Stimulated activated naive CD4-positive, alpha-beta T cell (primary cell): ENCODE measurements around the gene PFDN2.
"Not testable (repeated sequence)": the region's sequence is repeated elsewhere in the genome, so short reads cannot be mapped to it uniquely, and the experiment has no call there.

ENCODE experiments used
- DNase-seq, 6 experiments: peaks; one replicate each; lab custom pipeline; 2025; lab: John Stamatoyannopoulos, UW

PFDN2 gene

DNA sequence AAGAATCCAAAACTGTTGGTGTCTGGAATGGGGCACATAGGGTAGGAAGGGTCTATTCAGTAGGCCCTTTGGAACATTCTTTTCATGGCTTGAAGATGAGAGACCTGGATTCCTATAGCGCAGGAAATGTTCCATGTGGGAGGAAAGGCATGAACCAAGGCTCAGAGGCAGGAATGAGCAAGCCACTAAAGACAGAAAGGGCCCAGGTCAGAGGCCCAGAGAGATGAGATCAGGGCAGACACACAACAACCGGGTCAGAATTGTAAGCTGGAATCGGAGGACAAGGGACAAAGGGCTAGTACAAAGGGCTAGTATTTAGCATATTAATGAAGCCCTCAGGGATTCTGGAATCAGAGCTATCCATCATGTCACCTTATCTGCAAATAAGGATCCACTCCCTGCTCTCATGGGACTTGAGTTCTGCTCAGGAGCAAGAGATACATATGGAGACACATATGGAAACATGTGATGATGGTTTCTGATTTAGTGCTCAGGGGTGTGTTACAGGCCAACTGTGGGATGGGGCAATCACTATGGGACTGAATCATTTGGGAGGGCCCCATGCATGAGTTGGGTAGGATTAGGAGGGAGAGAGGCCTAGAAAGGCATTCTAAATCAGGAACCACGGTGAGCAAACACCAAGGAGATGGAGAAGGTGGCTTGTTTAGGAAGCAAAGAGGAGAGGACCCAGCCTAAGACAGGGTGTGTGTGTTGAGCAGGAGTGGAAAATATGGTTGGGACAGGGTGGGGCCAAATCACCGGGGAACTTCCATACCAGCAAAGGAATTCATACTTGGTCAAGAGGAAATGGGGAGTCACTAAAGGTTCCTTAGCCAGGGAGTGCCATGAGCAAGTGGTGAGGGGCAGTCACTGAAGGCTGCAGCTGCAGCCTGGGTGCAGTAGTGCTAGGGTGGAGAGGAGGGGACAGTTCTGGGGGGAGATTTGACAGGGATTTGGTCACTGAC lies 37.1 kb downstream of the PFDN2 start:
- DNase-seq: no peak

GRCh38 chr1:161079436-161080110 lies 38.3 kb downstream of the PFDN2 start:
- no peak for DNase-seq

- no peak for DNase-seq
Measured at GRCh38 chr1:161077426-161077825, 40.4 kb downstream of the PFDN2 start.

- no peak for DNase-seq
Measured at GRCh38 chr1:161076410-161076809, 41.4 kb downstream of the PFDN2 start.

GRCh38 chr1:161074676-161075368 lies 43.0 kb downstream of the PFDN2 start:
- DNase-seq: no peak

DNA sequence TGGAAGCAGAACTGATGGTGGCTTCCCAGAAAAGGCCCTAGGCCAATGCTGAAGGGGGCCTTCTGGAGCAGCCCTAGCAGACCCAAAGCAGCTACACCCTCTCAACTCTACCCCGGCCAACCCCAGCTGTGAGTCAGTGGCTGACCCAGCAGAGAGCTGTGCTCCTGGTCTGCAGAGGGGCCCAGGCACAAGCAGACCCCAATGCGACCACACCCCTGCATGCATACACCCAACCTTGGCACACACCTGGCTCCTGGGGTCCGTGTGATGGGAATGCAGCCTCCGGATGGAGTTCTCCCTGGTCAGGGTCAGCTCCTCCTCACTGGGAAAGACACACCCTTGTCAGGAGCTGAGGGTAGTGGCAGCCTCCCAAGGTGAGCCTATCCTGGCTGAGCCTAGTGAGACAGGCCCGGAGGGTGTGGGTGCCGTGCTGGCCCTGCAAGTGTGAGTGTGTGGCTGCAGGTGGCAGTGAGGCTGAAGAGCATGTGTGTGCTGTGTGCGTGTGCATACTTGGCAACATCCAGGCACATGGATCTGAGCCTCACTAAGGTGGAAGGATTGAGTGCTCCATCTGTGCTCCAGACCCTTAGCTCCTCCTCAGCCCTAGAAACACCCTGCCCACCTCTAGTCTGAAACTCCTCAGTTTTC lies 44.2 kb downstream of the PFDN2 start:
- DNase-seq: no peak

GRCh38 chr1:161072751-161073449 lies 44.9 kb downstream of the PFDN2 start:
- no peak for DNase-seq

DNA sequence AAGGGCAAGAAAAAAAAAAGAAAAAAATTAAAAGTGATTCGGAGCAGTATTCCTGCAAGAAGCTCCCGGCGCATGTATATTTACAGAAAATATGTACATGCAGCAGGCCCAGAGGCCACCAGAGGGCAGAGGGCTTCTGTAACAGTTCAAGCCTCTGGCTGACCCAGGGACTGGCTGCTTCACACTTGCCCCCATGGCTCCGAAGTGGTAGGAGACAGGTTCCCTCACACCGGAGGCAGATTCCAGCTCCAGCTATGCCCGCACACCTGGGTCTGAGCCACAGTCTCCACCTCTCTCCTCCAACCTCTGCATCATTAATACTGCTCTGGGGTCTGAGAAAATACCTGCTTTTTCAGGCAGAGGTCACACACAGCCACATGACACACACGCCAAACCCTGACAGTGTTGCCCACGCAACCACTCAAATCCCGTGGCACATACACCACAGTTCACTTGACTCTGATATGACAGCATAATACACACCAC lies 45.9 kb downstream of the PFDN2 start:
- DNase-seq: peak in 4 of 6 experiments; percentile 19 to 45 (median 35)

GRCh38 chr1:161070761-161071160 lies 47.1 kb downstream of the PFDN2 start:
- no peak for DNase-seq

DNA sequence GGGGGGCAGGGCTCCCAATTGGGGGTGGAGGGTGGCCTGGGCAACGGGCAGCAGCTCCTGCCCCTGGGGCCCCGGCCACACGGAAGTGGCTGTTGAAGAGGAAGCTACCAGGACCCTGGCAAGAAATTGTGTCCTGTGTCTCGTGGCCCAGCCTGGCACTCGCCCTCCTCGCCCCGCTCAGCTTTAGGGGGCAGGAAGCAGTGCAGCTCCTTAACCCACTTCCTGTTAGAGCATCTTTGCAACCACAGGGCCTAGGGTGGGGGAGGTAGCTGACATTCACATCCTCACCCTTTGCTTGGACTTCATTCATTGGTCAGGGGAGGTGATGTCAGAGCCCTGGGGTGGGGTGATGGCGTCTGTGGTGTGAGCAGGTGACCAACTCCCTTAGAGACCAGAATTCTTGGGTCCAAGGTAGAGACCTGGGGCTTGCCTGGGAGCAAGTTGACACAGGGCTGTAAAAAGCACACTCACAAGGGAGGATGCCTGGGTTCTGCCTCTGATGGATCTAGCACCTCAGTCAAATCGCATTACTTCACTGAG lies 48.0 kb downstream of the PFDN2 start, which contains the start of gene ARHGAP30:
TSS of gene ARHGAP30 (minus strand) at position 161 of the 540 bp plus-strand sequence. CDS start 267 bp downstream, outside the sequence.
- DNase-seq: peak; percentile 57 to 88 (median 80)

DNA sequence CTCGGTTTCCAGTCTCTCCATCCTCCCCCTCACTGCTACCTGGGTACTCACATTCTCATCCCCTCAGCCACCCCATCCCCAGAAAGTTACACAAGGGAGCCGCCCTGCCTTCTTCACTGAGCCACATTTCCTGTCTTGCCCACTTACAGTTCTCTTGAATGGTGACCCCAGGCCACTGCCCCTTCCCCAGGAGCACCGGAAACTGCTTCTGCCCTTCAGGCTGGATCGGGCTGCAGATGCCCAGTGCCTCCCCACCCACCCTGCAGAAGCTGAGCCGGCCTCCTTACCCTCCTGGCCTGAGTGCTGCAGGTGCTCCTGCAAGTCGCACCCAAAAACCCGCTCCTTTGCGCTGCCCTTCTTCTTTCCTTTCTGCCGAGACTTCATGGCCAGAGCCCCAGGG lies 48.6 kb downstream of the PFDN2 start:
- peak in 1 of 6 experiments; percentile 5 for DNase-seq

DNA sequence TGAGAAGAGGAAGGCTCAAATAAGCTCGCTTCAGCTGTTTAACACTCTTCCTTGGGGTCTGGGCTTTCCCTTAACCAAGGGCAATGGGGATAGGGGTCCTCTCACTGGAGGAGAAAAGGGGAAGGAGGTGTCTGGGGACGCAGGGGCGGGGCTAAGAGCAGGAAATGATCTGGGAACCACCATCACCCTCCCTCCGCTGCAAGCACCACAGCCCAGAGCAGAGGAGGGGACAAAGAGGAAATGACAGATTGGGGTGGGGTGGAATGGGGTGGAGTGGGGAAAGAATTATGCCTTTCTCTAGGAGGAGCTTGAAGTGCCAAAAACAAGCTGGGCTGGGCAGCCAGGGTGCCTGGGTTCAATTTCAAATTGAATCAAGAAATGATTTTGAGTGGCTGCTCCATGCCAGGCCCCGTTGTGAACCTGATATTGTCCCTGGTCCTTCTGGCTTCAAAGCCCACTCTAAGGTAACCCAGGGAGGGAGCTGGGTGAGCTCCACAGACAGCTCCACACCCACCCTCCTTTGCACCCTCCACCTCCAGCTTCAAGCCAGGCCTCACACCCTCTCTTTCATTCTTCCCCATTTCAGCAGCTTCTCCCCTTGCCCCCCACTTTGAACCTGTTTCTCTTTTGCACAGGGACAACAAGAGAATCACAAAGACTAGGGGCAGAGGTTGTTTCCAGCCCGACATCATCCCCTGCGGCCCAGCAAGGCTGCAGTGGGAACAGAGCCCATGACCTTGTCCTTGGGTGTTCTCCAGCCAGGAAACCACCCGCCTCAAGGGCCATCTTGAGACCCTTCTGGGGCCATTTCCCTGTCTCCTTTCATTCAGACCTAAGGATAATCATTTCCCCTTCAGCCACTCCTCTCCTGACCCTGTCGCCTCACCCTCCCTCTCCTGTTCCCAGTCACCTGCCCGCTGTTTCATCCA lies 49.3 kb downstream of the PFDN2 start:
- peak; percentile 65 to 83 (median 78) for DNase-seq

DNA sequence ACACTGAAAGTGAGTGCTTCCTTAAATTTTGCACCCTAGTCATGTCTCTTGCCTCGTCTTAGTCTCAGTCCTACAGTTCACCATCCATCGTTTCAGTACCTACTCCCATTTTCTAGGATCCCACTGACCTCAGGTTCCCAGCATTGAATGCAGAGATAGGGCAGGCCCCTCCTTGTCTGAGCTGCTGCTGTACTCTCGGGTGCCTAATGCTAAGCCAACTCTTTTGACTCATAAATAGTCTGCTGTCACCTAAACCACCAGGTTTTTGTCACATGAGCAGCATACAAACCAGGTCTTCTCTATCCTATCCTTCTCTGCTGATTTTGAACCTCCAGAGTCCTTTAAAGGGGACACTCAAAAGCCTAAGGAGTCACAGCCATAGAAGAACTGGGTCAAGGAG lies 51.1 kb downstream of the PFDN2 start:
- no peak for DNase-seq

DNA sequence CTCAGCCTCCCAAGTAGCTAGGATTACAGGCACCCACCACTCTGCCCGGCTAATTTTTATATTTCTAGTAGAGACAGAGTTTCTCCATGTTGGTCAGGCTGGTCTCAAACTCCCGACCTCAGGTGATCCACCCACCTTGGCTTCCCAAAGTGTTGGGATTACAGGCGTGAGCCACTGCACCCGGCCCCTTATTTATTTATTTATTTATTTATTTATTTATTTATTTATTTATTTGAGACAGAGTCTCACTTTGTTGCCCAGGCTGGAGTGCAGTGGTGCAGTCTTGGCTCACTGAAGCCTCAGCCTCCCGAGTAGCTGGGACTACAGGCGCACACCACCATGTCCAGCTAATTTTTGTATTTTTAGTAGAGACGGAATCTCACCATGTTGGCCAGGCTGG lies 52.2 kb downstream of the PFDN2 start:
- DNase-seq: not testable (repeated sequence)

GRCh38 chr1:161063936-161064335 lies 53.9 kb downstream of the PFDN2 start:
- not testable (repeated sequence) for DNase-seq

DNA sequence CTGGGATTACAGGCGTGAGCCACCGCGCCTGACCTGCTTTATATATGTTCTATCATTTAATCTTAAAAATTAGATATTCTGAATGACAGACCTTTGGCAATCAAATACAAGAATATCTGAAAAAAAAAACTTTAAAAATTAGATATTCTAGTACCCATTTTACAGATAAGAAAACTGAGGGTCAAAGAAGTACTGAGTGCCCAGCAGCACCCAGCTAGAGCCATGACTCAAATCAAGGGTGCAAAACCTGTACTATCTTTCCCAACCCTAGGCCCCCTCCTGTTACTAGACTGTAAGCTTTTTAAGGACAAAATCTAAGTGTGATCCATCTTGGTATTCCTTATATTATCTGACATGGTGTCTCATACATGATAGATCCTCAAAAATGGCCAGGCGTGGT lies 56.4 kb downstream of the PFDN2 start:
- DNase-seq: no peak

GRCh38 chr1:161059293-161059692 lies 58.5 kb downstream of the PFDN2 start:
- no peak for DNase-seq

DNA sequence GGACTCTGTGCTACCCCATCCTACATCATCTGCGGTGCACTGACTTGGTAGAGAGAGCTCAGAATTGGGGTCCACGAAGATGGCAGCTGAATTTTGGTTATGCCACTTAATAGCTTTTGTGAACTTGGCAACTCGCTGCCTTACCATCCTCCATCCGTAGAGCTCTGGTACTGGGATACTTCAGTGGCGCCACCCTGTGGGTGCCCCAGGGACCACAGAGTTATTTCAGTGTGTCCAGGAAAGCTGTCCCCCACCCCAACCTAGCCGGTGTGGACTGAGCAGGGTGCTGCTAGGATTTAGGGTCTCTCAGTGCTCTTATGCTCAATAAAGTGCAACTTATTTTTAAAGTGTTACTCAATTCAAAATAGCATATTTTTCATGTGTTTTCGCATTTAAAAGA lies 63.0 kb downstream of the PFDN2 start:
- no peak for DNase-seq

DNA sequence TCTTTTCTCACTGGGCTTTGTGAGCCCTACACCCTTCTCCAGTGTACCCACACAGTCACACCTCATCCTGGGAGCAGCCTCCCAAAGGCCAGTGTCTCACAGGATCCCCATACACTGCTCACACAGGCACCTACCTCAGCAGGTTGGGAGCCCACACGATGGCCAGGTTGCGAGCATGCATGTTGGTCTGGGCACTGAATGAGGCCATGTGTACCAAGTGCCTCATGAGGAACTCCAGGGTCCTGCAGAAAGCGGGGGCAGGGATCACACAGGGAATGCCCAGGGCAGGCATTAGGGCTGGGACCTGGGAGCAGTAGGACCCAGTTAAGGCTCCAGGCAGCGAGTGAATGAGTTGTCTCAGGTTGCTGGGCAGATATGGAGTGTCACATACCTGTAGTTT lies 63.6 kb downstream of the PFDN2 start:
- DNase-seq: no peak

- no peak for DNase-seq
Measured at GRCh38 chr1:161052899-161053298, 64.9 kb downstream of the PFDN2 start.
